GM18909 (cell line): ENCODE measurements around the gene KREMEN2.
"Not testable (repeated sequence)": the region's sequence is repeated elsewhere in the genome, so short reads cannot be mapped to it uniquely, and the experiment has no call there.

Experiments
- ATAC-seq: cut with Tn5 transposase; IDR thresholded peaks from one replicate; pipeline ENCODE4 v1.9.1; 2021; ENCODE audit warnings: mild to moderate bottlenecking; ENCODE audit not compliant: unreplicated experiment, poor library complexity

The KREMEN2 gene, protein sequence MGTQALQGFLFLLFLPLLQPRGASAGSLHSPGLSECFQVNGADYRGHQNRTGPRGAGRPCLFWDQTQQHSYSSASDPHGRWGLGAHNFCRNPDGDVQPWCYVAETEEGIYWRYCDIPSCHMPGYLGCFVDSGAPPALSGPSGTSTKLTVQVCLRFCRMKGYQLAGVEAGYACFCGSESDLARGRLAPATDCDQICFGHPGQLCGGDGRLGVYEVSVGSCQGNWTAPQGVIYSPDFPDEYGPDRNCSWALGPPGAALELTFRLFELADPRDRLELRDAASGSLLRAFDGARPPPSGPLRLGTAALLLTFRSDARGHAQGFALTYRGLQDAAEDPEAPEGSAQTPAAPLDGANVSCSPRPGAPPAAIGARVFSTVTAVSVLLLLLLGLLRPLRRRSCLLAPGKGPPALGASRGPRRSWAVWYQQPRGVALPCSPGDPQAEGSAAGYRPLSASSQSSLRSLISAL

DNA sequence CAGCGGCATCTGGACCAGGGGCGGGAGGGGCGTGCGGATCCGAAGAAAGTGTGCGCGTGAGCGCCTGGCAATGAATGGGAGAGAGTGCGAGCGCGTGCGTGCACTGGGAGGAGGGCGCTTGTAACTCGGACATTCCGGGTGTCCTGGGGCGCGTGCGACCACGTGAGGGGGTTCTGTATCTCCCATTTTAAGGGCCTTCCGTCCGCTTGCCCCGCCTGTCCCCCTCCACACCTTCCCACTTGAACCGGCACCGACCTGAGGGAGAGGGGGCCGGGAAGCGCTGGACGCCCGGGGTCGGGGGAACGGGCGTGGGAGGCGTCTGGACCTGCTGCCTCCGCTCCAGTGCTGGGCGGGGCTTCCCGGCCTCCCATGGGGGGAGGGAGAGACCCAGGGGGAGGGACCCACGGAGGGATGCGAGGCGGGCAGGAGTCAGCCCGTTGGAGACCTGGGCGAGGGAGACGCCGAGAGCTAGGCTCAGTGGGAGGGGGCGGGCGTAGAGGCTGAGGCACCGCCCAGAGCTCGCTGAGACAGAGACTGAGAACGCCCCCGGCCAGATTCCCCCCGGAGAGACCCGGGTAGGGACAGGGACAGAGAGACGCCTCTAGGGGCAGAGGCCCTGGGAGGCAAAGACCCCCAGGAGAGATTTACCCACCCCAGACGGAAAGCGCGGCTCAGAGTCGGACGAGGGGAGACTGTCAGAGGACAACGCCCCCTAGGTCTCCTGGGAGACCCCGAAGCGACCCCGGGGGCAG is at the start of gene KREMEN2:
Gene KREMEN2, plus strand, starts transcription at position 553 of the 752 bp plus-strand sequence. CDS start 246 bp downstream, outside the sequence.
- ATAC-seq: no peak

DNA sequence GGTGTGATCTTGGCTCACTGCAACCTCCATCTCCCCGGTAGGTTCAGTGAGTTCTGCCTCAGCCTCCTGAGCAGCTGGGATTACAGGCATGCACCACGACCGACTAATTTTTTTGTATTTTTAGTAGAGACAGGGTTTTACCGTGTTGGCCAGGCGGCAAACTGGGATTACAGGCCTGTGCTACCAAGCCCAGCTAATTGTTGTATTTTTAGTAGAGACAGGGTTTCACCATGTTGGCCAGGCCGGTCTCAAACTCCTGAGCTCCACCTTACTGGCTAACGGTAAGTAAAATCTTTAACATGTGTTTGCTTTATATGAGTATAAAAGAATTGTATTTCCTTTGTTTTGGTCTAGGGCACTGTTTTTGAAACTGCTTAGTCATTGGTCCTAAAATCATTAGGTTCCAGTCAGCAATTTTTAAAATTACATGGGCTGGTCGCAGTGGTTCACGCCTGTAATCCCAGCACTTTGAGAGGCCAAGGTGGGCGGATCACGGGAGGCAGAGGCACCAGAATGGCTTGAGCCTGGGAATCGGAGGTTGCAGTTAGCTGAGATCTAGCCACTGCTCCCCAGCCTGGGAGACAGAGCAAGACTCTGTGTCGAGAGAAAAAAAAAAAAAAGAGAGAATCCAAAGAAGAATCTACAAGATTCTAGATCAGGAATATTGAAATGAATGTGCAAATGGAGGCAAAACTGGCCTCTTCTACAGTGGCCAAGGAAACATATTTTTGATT is 48.7 kb upstream of the KREMEN2 start:
- no peak for ATAC-seq

DNA sequence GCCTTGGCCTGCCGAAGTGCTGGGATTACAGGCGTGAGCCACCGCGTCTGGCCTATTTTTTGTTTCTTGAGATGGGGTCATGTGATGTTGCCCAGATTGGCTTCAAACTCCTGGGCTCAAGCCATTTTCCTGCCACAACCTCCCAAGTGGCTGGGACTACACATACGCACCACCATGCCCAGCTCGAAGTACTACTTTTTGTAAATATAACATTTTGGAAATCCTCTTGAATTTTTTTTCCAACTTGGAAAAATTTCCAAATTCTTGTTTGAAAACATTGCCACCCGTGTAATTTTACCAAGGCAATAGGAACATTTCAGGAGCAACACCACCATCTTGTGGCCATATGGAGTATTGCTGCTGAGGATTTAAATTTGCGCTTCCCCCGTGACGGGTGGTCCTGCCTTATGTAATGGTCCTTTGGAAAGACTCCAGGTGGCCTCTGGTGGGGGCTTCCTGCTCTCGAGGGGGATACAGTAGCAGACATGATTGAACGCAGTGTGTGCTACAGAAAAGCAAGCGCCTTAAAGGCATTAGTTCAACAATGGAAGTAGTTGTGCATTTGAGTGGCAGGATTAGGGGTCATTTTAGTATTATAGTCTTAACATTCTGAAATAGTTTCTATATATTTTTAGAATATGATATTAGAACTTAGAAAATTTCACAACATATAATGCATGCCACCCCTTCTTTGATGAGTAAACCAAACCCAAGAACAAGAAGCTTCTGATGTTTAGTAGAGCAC is 44.4 kb upstream of the KREMEN2 start:
- no peak for ATAC-seq

DNA sequence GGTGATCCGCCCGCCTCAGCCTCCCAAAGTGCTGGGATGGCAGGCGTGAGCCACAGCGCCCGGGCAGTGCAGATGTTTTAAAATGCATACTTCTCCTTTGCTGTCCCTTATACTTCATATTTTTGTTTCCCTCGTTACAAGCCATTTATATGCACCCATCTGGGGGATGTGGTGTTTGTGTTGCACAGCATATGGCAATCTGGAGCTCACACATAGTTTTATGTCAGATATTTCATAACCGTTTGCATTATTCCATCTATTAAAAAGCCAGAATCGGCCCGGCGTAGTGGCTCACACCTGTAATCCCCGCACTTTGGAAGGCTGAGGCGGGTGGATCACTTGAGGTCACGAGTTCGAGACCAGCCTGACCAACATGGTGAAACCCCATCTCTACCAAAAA is 40.6 kb upstream of the KREMEN2 start:
- no peak for ATAC-seq

DNA sequence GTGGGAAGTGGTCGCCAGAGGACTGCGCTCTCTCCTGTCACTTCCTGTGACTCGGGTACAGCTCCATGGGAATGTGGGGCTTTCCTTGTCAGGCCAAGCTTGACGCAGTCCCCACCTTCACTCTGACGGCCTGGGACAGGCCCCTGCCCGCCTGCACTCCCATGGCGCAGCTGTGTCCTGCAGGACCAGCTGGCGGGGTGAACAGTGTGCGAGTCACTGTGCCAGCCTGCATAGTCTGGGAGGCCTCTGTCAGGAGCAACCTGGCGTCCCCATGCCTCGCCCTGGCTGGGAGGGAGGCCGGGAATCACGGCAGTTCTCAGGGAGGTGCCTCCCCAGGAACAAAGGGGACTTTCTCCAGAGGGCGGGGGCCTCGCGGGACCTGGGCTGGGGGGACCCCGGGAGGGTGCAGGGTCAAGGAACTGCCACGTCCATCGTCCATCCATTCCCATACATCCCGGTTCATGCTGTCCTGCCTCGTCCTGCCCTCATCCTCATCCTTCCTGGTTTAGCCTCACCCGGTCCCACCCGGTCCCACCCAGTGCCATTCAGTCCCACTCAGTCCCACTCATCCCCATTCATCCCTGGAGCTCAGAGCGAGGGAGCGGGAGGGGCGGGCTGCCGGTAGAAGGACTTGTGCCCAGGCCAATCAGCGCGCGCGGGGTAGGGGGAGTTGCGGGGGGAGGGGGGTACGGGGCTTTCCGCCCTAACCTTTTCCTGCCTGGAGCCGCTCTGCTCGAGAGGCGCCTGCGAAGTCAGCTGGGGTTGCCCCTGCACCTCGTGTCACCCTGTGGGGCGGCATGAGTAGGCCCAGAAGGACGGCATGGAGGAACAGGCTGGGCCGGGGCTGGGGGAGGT is 38.9 kb upstream of the KREMEN2 start:
- no peak for ATAC-seq

DNA sequence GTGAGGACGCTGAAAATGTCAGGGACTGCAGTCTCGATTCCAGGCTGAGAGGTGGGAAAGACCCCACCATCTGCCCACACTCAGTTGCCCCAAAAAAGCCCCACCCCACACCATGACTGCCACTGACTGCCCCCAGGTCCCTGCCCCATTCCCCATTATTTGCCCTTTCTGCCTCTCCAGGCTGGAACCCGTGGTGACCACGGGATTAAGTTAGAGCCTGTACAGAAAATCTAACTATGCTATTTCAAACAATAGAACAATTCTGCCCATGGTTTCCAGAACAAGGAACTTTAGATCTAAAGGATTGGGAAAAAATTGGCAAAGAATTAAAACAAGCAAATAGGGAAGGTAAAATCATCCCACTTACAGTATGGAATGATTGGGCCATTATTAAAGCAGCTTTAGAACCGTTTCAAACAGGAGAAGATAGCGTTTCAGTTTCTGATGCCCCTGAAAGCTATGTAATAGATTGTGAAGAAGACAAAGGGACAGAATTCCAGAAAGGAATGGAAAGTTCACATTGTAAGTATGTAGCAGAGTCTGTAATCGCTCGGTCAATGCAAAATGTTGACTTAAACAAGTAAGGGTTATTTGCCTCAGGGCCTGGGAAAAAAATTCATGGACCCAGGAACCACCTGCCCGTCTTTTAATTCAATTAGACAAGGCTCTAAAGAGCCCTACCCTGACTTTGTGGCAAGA is 38.0 kb upstream of the KREMEN2 start:
- no peak for ATAC-seq

DNA sequence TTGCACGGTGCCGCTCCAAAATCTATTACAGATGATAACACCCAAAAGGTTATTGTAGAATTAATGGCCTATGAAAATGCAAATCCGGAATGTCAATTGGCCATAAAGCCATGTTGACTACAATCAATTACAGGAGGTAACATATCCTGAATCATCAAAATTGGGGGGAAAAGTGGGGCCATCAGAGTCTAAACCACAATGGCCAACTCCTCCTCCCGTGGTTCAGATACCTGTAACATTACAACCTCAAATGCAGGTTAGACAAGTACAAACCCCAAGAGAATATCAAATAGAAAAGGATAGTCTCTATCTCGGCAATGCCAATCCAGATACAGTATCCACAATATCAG is 37.5 kb upstream of the KREMEN2 start:
- no peak for ATAC-seq

DNA sequence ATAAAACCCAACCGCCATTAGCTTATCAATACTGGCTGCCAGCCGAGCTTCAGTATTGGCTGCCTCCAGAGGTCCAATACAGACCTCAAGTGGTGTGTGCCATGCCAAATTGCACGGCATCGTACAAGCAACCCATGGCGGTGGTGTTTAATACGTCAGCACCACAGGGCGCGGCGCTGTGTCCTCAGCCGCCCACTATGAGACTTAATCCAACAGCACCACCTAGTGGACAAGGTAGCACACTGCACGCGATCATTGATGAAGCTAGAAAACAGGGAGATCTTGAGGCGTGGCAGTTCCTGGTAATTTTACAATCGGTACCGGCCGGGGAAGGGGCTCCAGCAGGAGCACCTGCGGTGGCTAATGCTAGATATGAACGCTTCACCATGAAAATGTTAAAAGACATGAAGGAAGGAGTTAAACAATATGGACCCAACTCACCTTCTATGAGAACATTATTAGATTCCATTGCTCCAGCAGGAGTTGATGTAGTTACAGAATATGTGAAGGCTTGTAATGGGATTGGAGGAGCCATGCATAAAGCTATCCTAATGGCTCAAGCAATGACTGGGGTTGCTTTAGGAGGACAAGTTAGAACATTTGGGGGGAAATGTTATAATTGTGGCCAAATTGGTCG is 36.9 kb upstream of the KREMEN2 start:
- no peak for ATAC-seq

DNA sequence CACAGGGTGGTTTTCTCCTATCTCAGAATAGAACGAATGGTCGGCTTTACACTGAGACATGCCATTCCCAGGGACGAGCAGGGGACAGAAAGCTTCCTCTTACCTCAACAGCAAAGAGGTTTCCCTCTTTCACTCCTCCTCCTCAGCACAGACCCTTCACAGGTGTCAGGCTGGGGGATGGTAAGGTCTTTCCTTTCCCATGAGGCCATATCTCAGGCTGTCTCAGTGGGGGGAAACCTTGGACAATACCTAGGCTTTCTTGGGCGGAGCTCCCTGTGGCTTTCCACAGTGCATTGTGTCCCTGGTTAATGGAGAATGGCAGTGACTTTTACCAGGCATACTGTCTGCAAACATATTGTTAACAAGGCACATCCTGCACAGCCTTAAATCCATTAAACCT is 35.9 kb upstream of the KREMEN2 start:
- not testable (repeated sequence) for ATAC-seq

DNA sequence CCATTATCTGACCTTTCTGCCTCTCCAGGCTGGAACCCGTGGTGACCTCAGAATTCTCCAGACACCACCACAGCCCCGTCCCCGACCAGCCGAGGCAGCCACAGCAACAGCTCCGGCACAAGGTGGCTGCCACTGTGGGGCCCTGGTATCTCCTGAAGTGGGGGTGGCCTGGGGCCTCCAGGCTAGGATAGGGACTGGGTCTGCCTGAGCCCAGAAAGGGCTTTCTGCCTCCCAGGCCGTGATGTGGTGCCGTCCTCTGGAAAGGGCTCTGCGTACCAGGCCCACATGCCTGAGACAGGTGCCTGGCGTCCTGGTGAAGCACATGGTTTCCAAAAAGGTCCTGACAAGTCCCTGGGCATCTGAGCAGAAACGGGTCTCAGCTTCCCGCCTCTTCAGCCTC is 35.3 kb upstream of the KREMEN2 start:
- no peak for ATAC-seq

DNA sequence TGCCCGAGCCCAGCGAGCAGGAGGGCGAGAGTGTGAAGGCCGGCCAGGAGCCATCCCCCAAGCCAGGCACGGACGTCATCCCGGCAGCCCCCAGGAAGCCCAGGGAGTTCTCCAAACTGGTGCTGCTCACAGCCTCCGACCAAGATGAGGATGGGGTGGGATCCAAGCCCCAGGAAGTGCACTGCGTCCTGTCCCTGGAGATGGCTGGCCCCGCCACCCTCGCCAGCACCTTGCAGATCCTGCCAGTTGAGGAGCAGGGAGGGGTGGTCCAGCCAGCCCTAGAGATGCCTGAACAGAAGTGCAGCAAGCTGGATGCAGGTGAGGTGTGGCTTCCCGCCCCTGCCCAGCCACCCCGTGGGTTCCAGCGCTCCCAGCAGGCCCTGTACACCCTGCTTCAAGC is 34.4 kb upstream of the KREMEN2 start:
- ATAC-seq: no peak

DNA sequence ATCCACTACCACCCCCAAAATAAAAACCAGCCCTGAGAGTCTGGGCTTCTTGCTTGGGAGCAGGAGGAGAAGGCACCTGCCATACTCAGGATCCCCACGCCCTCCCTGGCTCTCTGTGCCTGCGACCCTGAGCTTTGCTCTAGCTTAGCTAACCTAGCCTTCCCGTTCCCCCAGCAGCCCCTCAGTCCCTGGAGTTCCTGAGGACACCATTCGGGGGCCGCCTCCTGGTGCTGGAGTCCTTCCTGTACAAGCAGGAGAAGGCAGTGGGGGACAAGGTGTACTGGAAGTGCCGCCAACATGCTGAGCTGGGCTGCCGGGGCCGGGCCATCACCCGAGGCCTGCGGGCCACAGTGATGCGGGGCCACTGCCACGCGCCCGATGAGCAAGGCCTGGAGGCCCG is 33.8 kb upstream of the KREMEN2 start:
- no peak for ATAC-seq

DNA sequence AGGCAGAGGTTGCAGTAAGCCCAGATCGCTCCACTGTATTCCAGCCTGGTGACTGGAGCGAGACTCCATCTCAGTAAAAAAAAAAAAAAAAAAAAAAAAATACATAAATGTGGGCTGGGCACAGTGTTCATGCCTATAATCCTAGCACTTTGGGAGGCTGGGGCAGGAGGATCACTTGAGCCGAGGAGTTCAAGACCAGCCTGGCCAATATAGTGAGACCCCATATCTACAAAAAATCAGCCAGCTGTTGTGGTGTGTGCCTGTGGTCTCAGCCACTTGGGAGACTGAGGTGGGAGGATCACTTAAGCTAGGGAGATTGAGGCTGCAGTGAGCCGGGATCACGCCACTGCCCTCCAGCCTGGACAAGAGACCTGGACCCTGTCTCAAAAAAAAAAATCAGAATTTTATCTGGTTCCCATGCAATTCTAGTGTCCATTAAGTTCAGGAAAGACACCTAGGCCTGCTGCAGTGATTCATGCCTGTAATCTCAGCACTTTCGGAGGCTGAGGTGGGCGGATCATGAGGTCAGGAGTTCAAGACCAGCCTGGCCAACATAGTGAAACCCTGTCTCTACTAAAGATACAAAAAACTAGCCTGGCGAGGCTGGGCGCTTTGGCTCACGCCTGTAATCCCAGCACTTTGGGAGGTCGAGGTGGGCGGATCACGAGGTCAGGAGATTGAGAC is 32.7 kb upstream of the KREMEN2 start:
- ATAC-seq: not testable (repeated sequence)

DNA sequence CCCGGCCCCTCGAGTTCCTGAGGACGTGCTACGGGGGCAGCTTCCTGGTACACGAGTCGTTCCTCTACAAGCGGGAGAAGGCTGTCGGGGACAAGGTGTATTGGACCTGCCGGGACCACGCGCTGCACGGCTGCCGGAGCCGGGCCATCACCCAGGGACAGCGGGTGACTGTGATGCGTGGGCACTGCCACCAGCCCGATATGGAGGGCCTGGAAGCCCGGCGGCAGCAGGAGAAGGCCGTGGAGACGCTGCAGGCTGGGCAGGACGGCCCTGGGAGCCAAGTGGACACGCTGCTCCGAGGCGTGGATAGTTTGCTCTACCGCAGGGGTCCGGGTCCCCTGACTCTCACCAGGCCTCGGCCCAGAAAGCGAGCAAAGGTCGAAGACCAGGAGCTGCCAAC is 30.9 kb upstream of the KREMEN2 start:
- ATAC-seq: no peak

DNA sequence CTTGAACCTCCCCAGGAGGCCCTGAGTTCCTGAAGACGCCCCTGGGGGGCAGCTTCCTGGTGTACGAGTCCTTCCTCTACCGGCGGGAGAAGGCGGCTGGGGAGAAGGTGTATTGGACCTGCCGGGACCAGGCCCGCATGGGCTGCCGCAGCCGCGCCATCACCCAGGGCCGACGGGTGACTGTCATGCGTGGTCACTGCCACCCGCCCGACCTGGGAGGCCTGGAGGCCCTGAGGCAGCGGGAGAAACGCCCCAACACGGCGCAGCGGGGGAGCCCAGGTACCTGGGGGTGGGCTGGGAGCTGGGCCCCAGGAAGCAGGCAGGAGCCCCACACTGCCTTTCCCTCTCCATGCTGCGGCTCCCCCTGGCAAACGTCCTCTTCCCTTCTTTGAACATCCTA is 30.4 kb upstream of the KREMEN2 start:
- ATAC-seq: no peak

DNA sequence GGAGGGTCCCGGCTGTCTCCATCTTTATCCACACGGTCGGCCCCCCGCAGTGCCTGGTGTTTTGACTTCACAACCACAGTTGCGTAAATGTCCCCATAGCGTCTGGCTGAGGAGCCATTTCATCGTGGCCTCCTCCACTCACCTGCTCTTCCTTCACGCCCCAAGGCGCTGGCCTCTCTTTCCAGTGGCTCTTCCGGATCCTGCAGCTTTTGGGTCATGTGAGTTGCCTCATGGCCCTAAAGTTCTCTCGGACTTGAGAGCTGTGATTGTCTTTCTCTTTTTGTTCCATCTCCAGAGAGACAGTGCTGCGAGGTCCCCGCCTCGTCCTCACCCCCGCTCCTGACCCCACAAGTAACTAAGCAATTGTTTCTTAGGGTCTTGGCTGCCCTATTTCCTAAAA is 29.6 kb upstream of the KREMEN2 start:
- ATAC-seq: no peak

DNA sequence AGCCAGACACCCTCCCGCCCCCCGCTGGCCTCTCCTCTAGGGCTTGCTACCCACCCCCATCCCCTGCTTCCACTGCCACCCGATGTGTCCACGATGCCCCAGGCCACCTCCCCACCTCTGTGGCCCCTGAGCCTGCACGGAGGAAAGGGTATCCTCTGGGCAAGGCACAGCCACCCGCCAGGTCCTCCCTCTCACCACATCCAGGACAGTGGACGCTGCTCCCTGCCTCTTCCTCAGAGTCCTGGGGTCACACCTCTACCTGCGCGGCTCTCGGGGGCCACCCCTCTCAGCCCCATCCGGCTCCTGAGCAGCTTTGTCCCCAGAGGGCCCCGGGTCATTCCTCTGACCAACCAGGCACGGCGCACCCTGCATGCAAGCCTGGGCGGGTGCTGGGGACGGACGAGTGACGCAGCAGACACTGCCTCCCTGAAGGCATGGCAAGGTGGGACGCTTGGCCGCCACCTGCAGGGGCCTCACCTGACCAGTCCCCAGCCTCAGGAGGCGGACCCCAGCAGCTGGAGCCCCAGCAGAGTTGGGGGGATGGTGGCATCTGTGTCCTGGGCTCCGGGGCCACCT is 27.6 kb upstream of the KREMEN2 start:
- ATAC-seq: no peak
